HEK293 (cell line): ENCODE measurements around the gene HILPDA.
"Not testable (repeated sequence)": the region's sequence is repeated elsewhere in the genome, so short reads cannot be mapped to it uniquely, and the experiment has no call there.

Experiments
- KLF8 ChIP-seq: fragments of 450-650 bp; formaldehyde crosslinking; IDR thresholded peaks from 2 replicates; pipeline ENCODE4 v1.5.1; 2016; ENCODE audit warnings: missing biosample characterization, missing genetic modification characterization
- MYNN ChIP-seq: fragments of 450-650 bp; formaldehyde crosslinking; IDR thresholded peaks from 2 replicates; pipeline ENCODE4 v1.5.1; 2016; ENCODE audit warnings: missing biosample characterization, missing genetic modification characterization, borderline replicate concordance
- ZNF184 ChIP-seq: fragments of 450-650 bp; IDR thresholded peaks from 2 replicates; pipeline ENCODE4 v1.5.1; 2018; ENCODE audit warnings: missing biosample characterization, mild to moderate bottlenecking, missing genetic modification characterization
- TF ChIP-seq, protein P1 (sequence below): fragments of 450-650 bp; formaldehyde crosslinking; IDR thresholded peaks from 2 replicates; pipeline ENCODE4 v1.5.1; 2016; ENCODE audit warnings: missing biosample characterization, missing genetic modification characterization

DNA sequence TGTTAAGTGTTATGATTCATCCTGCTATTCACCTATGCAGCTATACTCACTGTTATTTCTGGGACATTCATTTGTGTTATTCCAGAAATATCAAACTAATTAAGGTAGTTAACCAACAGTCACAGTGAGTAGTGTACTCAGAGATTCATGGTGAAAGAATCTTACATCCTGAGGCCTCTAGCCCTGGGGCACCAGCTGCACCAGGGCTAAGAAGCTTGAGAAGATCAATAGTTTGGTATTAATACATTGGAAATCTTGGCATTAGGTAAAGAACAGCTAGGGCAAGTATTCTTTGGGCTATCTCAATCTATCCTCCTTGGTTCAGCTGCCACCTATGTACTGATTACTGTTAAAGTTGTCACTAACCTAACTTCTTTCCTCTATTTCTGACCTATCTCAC lies 11.2 kb downstream of the HILPDA start:
- TF ChIP-seq, protein P1, sequence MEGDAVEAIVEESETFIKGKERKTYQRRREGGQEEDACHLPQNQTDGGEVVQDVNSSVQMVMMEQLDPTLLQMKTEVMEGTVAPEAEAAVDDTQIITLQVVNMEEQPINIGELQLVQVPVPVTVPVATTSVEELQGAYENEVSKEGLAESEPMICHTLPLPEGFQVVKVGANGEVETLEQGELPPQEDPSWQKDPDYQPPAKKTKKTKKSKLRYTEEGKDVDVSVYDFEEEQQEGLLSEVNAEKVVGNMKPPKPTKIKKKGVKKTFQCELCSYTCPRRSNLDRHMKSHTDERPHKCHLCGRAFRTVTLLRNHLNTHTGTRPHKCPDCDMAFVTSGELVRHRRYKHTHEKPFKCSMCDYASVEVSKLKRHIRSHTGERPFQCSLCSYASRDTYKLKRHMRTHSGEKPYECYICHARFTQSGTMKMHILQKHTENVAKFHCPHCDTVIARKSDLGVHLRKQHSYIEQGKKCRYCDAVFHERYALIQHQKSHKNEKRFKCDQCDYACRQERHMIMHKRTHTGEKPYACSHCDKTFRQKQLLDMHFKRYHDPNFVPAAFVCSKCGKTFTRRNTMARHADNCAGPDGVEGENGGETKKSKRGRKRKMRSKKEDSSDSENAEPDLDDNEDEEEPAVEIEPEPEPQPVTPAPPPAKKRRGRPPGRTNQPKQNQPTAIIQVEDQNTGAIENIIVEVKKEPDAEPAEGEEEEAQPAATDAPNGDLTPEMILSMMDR (tag by site-specific recombination): not testable (repeated sequence)
- TF ChIP-seq MYNN, KLF8, ZNF184 (tag by site-specific recombination): not testable (repeated sequence)
